ENCODE data around the gene UBE2Q1.

The UBE2Q1 gene

DNA sequence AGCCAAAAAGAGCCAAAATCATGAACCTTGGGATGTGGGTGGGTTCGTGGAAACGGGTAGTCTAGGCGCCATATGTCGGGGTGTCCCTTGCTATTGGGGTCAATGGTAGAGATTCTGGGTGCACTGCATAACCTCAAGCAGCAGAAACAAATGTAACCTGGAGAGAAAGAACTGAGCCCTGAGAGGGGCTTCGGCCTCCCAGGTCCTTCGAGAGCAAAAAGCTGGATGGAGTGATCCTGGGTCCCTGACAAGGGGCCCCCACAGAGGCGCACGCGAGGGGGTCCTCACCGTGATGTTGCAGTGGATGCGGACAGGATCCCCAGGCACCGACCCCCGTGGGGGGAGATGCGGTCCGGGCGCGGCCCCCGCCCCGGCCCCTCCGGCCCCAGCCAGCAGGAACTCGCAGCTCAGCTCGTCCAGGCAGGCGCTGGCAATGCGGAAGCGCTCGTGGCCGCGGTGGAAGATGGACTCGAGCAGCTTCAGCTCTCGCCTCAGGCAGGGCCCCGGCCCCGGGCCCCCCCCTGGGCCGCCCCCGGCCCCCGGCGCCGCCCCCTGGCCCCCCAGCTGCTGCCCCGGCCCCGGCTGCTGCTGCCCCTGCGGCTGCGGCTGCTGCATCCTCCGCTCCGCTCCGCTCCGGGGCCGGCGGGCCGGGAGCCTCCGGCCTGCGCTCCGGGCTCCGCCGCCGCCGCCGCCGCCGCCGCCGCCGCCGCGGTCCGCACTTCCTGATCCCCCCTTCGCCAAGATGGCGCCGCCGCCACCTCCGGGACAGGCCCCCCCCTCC, at the start of gene UBE2Q1:
TSS of gene UBE2Q1 (minus strand) at position 724 of the 781 bp plus-strand sequence. CDS start at position 615, 109 bp downstream.
- Histone ChIP-seq H3K27me3 (ENCODE audit: insufficient read depth, poor library complexity, severe bottlenecking) (no peaks in the 10 kb centered on the region), H3K36me3 (ENCODE audit: low read depth) (peaks cover 31% of the 10 kb centered on the region), H3K9me3 (ENCODE audit: severe bottlenecking) (no peaks in the 10 kb centered on the region), H3K4me1 (ENCODE audit: insufficient read depth, poor library complexity, severe bottlenecking) (peaks cover 8% of the 10 kb centered on the region), H3K4me3 (ENCODE audit: severe bottlenecking) (peak within 1 kb of the TSS; percentile 76), H3K27ac (ENCODE audit: poor library complexity, severe bottlenecking) (peak within 1 kb of the TSS; percentile 83)
- TF ChIP-seq, protein P1, sequence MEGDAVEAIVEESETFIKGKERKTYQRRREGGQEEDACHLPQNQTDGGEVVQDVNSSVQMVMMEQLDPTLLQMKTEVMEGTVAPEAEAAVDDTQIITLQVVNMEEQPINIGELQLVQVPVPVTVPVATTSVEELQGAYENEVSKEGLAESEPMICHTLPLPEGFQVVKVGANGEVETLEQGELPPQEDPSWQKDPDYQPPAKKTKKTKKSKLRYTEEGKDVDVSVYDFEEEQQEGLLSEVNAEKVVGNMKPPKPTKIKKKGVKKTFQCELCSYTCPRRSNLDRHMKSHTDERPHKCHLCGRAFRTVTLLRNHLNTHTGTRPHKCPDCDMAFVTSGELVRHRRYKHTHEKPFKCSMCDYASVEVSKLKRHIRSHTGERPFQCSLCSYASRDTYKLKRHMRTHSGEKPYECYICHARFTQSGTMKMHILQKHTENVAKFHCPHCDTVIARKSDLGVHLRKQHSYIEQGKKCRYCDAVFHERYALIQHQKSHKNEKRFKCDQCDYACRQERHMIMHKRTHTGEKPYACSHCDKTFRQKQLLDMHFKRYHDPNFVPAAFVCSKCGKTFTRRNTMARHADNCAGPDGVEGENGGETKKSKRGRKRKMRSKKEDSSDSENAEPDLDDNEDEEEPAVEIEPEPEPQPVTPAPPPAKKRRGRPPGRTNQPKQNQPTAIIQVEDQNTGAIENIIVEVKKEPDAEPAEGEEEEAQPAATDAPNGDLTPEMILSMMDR (IDR thresholded peaks at IDR 0.05; ENCODE audit: poor library complexity, severe bottlenecking), result no peak
- DNase-seq (ENCODE audit: low spot score), result no peak
- ATAC-seq (ENCODE audit: low read depth), result no peak

DNA sequence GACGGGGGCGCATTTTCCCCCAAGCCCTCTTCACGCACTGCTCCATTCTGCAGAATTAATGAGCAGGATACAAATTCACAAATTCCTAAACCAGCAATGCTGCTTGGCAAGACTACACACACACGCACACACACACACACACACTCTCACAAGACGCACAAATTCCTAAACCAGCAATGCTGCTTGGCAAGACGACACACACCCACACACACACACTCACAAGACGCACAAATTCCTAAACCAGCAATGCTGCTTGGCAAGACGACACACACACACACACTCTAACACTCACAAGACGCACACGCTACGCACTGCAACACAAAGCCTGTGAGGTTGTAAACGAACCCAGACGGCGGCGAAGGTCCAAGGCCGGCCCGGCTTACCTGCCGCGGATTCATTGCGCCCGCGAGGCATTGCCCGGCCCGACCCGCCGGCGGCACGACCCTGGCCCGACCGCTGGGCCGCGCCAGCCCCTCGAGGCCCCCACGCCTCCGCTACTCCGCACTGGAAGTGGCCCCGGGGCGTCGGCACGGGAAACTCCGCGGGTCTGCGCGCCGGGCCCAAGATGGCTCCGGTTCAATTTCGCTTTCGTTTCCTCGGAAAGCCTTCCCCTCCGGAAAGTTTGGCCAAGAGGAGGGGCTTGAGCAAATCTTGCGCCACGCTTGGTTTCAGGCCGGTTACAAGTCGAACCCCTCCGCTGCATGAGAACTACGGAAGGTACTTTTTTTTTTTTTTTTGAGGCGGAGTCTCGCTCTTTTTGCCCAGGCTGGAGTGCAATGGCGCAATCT, 49.3 kb upstream of the UBE2Q1 start, which contains the start of gene ADAR:
TSS of gene ADAR (minus strand) at position 578 of the 788 bp plus-strand sequence. CDS start at position 398, 180 bp downstream.
- peak within 1 kb of the TSS; percentile 82 for H3K27ac ChIP-seq (ENCODE audit: poor library complexity, severe bottlenecking)
- peaks cover 12% of the 10 kb centered on the region for H3K36me3 ChIP-seq (ENCODE audit: low read depth)
- TF ChIP-seq, protein P1 (IDR thresholded peaks at IDR 0.05; ENCODE audit: poor library complexity, severe bottlenecking), result no peak
- no peaks in the 10 kb centered on the region for H3K27me3 ChIP-seq (ENCODE audit: insufficient read depth, poor library complexity, severe bottlenecking)
- H3K4me1 ChIP-seq (ENCODE audit: insufficient read depth, poor library complexity, severe bottlenecking), result peaks cover 5% of the 10 kb centered on the region
- H3K4me3 ChIP-seq (ENCODE audit: severe bottlenecking), result peak within 1 kb of the TSS; percentile 74
- H3K9me3 ChIP-seq (ENCODE audit: severe bottlenecking), result no peaks in the 10 kb centered on the region
- DNase-seq (ENCODE audit: low spot score) (peak; percentile 90), ATAC-seq (ENCODE audit: low read depth) (peak; percentile 75)

DNA sequence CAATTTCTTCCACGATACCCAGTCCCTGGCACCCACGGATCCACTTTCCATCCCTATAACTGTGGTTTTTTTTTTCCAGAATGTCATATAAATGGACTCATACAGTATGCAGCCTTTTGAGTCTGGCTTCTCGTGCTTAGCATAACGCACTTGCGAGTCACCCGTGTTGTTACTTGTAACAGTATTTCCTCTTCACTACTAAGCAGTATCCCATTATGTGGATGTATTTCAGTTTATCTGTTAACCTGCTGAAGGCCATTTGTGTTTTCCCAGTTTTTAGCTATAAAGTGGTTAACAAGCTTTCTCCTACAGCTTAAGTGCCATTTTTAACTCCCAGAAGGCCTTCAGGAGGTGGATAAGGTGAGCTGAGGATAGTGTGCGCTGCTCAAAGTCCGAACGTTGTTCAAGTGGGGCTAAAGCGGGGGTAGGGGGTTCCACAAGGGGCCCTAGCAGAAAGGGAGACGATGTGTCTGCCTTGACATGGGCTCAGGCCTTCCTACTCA, 48.7 kb upstream of the UBE2Q1 start:
- peak; percentile 26; the same call in 2 of the 3 replicates for ATAC-seq (ENCODE audit: low read depth)
- Histone ChIP-seq H3K27me3 (ENCODE audit: insufficient read depth, poor library complexity, severe bottlenecking) (no peaks in the 10 kb centered on the region), H3K36me3 (ENCODE audit: low read depth) (peaks cover 18% of the 10 kb centered on the region), H3K4me3 (ENCODE audit: severe bottlenecking) (peak overlapping the region; percentile 74), H3K4me1 (ENCODE audit: insufficient read depth, poor library complexity, severe bottlenecking) (peaks cover 5% of the 10 kb centered on the region), H3K9me3 (ENCODE audit: severe bottlenecking) (no peaks in the 10 kb centered on the region), H3K27ac (ENCODE audit: poor library complexity, severe bottlenecking) (peak overlapping the region; percentile 82)
- no peak for DNase-seq (ENCODE audit: low spot score)
- TF ChIP-seq, protein P1 (IDR thresholded peaks at IDR 0.05; ENCODE audit: poor library complexity, severe bottlenecking), result no peak

DNA sequence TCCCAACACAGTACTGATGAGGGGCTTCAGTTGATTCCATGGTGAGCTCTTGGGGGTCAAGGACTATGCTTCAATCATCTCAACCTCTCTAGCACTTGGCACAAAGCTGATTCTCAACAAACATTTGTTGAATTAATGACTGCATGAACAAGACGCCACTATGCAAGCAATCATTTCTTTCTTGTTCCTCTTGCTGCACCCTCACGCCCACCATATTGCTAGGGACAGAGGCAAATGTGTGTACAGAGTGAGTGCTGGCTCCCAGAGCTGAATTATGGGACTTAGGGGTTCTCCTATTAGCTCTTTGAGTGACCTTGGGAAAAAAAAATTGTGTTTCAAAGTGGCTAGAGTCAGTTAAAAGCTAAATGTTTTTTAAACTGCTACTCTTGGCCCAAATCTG, 47.1 kb upstream of the UBE2Q1 start:
- no peaks in the 10 kb centered on the region for H3K9me3 ChIP-seq (ENCODE audit: severe bottlenecking)
- no peak overlapping the region for H3K4me3 ChIP-seq (ENCODE audit: severe bottlenecking)
- H3K27me3 ChIP-seq (ENCODE audit: insufficient read depth, poor library complexity, severe bottlenecking), result no peaks in the 10 kb centered on the region
- H3K27ac ChIP-seq (ENCODE audit: poor library complexity, severe bottlenecking), result no peak overlapping the region
- peaks cover 34% of the 10 kb centered on the region for H3K36me3 ChIP-seq (ENCODE audit: low read depth)
- TF ChIP-seq, protein P1 (IDR thresholded peaks at IDR 0.05; ENCODE audit: poor library complexity, severe bottlenecking), result no peak
- ATAC-seq (ENCODE audit: low read depth), result no peak
- H3K4me1 ChIP-seq (ENCODE audit: insufficient read depth, poor library complexity, severe bottlenecking), result peaks cover 5% of the 10 kb centered on the region
- DNase-seq (ENCODE audit: low spot score), result no peak

Data from RWPE2 (cell line).